Measurements from ENCODE around the gene LITAFD.

GRCh38 chr16:8898660-8899318, 16.6 kb downstream of the LITAFD start:
- no peak for TF ChIP-seq POLR2A (IDR thresholded peaks at IDR 0.05)
- TF ChIP-seq CTCF (IDR thresholded peaks at IDR 0.05), result no peak

All from uterus (tissue), 2 donors.